ENCODE data around the gene PPP6R2.
"Not testable (repeated sequence)": the region's sequence is repeated elsewhere in the genome, so short reads cannot be mapped to it uniquely, and the experiment has no call there.

PPP6R2 gene

DNA sequence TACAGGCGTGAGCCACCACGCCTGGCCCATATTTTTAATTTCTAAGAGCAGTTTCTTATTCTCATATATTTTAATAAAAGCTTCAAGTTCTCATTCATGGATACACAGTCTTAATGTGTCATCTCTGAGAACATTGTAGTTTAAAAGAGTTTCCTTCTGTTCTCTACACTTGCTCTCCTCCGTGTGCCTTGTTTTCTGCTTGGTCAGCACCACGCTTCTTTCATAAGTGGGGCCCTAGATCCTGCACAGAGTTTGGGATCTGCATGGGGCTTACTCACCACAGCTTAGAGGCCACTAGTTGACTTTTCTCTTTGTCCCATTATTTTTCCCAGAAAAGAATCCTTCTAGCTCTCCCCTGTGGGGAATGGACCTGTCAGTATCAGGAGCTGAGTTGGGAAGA lies 58.8 kb downstream of the PPP6R2 start:
- Histone ChIP-seq H3K4me2 (no peak overlapping the region), H3K79me2 (ENCODE audit: insufficient read depth, low read depth) (no peaks in the 10 kb centered on the region), H3K27me3 (ENCODE audit: insufficient read depth, low read depth) (no peaks in the 10 kb centered on the region), H3K36me3 (ENCODE audit: insufficient read depth) (no peaks in the 10 kb centered on the region), H4K20me1 (ENCODE audit: insufficient read depth) (no peaks in the 10 kb centered on the region), H3K4me1 (ENCODE audit: low read depth, poor library complexity, severe bottlenecking) (peaks cover 5% of the 10 kb centered on the region), H2AFZ (ENCODE audit: low read depth) (no peak overlapping the region), H3K4me3 (IDR thresholded peaks at IDR 0.05; ENCODE audit: insufficient read depth, low read depth, low read length) (no peak overlapping the region), H3K9ac (no peak overlapping the region), H3K27ac (no peak overlapping the region)
- TF ChIP-seq, protein P1, sequence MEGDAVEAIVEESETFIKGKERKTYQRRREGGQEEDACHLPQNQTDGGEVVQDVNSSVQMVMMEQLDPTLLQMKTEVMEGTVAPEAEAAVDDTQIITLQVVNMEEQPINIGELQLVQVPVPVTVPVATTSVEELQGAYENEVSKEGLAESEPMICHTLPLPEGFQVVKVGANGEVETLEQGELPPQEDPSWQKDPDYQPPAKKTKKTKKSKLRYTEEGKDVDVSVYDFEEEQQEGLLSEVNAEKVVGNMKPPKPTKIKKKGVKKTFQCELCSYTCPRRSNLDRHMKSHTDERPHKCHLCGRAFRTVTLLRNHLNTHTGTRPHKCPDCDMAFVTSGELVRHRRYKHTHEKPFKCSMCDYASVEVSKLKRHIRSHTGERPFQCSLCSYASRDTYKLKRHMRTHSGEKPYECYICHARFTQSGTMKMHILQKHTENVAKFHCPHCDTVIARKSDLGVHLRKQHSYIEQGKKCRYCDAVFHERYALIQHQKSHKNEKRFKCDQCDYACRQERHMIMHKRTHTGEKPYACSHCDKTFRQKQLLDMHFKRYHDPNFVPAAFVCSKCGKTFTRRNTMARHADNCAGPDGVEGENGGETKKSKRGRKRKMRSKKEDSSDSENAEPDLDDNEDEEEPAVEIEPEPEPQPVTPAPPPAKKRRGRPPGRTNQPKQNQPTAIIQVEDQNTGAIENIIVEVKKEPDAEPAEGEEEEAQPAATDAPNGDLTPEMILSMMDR (conservative IDR thresholded peaks at IDR 0.05; ENCODE audit: low read depth, low read length), result no peak

DNA sequence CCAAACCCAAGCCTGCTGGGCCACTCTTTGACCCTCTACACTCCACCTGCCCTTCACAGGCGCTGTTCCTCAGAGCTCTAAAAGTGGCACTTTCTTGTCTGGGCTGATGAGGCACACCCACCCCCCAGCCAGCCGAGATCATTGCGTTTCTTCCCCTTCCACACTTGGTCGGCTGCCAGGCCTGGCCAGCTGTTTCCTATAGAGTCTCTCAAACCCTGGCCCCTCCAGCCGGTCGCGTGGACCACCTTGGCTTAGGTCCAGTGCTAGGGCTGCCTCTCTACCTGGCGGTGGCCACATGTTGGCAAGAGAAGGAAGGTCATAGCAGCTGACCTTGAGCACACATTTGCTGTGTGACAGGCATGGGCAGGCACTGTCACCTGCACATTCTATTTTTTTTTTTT lies 60.6 kb downstream of the PPP6R2 start:
- no peaks in the 10 kb centered on the region for H3K79me2 ChIP-seq (ENCODE audit: insufficient read depth, low read depth)
- H3K27ac ChIP-seq, result no peak overlapping the region
- H3K4me2 ChIP-seq, result no peak overlapping the region
- H3K4me1 ChIP-seq (ENCODE audit: low read depth, poor library complexity, severe bottlenecking), result no peaks in the 10 kb centered on the region
- no peak overlapping the region for H3K4me3 ChIP-seq (IDR thresholded peaks at IDR 0.05; ENCODE audit: insufficient read depth, low read depth, low read length)
- no peak overlapping the region for H2AFZ ChIP-seq (ENCODE audit: low read depth)
- no peak overlapping the region for H3K9ac ChIP-seq
- TF ChIP-seq, protein P1 (conservative IDR thresholded peaks at IDR 0.05; ENCODE audit: low read depth, low read length), result no peak
- H3K36me3 ChIP-seq (ENCODE audit: insufficient read depth), result no peaks in the 10 kb centered on the region
- no peaks in the 10 kb centered on the region for H4K20me1 ChIP-seq (ENCODE audit: insufficient read depth)
- H3K27me3 ChIP-seq (ENCODE audit: insufficient read depth, low read depth), result no peaks in the 10 kb centered on the region

DNA sequence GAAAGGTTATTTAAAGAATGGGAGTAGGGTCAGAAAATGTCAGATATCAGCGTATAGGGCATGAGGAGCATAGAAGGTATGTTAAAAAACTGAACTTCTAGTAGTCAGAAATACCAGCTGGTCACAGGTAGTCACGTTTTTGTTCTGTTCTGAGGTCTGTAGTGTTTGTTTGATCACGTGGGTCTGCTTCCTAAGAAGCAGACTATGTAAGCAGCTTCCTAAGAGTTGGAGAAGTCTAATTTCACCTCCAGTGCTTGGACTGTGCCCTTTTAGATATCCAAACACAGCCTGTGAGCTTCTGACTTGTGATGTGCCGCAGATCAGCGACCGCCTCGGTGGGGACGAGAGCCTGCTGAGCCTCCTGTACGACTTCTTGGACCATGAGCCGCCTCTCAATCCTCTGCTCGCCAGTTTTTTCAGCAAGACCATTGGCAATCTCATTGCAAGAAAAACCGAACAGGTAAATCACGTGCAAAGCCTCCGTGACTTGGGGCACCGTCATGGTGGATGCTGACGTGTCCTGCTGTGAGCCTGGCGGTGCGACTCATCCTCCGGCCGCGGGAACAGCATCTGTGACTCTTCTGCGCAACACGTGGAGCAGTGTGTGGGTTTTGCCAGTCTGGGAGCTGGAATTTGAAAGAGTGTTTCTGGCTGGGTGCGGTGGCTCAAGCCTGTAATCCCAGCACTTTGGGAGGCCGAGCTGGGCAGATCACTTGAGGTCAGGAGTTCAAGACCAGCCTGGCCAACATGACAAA lies 63.5 kb downstream of the PPP6R2 start:
- TF ChIP-seq, protein P1 (conservative IDR thresholded peaks at IDR 0.05; ENCODE audit: low read depth, low read length), result no peak
- no peaks in the 10 kb centered on the region for H4K20me1 ChIP-seq (ENCODE audit: insufficient read depth)
- no peak overlapping the region for H3K9ac ChIP-seq

DNA sequence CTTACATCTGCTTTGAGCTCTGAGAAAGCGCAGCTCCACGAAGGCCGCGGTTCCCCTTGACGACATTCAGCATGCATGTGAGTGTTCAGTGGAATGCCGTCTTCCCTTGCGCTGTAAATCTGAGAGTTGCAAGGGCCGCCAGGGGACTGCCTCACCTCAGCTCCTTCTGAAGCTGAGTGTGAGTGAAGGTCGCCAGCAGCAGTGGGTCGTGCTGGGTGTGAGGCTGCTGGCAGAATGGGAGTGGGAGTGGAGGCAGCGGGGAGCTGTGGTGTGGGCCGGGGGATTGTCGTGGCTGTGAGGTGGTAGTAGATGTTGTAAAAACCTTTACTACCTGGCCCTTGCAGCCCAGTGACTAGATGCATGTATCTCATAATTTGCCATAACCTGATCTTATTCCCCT lies 65.2 kb downstream of the PPP6R2 start:
- Histone ChIP-seq H3K4me1 (ENCODE audit: low read depth, poor library complexity, severe bottlenecking) (no peaks in the 10 kb centered on the region), H3K4me3 (IDR thresholded peaks at IDR 0.05; ENCODE audit: insufficient read depth, low read depth, low read length) (no peak overlapping the region), H3K36me3 (ENCODE audit: insufficient read depth) (no peaks in the 10 kb centered on the region), H3K27me3 (ENCODE audit: insufficient read depth, low read depth) (no peaks in the 10 kb centered on the region), H2AFZ (ENCODE audit: low read depth) (no peak overlapping the region), H3K79me2 (ENCODE audit: insufficient read depth, low read depth) (no peaks in the 10 kb centered on the region), H3K4me2 (no peak overlapping the region), H4K20me1 (ENCODE audit: insufficient read depth) (no peaks in the 10 kb centered on the region), H3K9ac (no peak overlapping the region), H3K27ac (no peak overlapping the region)
- TF ChIP-seq, protein P1 (conservative IDR thresholded peaks at IDR 0.05; ENCODE audit: low read depth, low read length), result no peak

More for the DNA sequence above, 63.5 kb downstream of the PPP6R2 start:
- no peaks in the 10 kb centered on the region for H3K27me3 ChIP-seq (ENCODE audit: insufficient read depth, low read depth)
- H3K27ac ChIP-seq, result no peak overlapping the region
- H3K36me3 ChIP-seq (ENCODE audit: insufficient read depth), result no peaks in the 10 kb centered on the region
- H3K4me3 ChIP-seq (IDR thresholded peaks at IDR 0.05; ENCODE audit: insufficient read depth, low read depth, low read length), result no peak overlapping the region
- no peaks in the 10 kb centered on the region for H3K79me2 ChIP-seq (ENCODE audit: insufficient read depth, low read depth)
- H3K4me2 ChIP-seq, result no peak overlapping the region
- H3K4me1 ChIP-seq (ENCODE audit: low read depth, poor library complexity, severe bottlenecking), result no peaks in the 10 kb centered on the region
- H2AFZ ChIP-seq (ENCODE audit: low read depth), result no peak overlapping the region

DNA sequence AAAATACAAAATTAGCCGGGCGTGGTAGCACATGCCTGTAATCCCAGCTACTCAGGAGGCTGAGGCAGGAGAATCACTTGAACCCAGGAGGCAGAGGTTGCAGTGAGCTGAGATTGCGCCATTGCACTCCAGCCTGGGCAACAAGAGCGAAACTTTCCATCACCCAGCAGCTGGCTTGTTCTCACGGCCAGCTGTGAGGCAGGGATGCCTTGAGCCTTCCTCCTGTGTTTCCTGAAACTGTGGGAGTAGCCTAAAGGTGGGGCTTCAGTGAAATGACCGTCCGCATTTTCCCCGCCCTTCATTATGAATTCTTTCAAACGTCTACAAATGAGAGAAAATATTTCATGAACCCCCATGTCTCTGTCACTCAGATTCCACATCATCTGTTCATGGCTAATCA lies 65.8 kb downstream of the PPP6R2 start:
- not testable (repeated sequence) for H3K4me2 ChIP-seq; H3K27ac ChIP-seq; H4K20me1 ChIP-seq (ENCODE audit: insufficient read depth); H3K27me3 ChIP-seq (ENCODE audit: insufficient read depth, low read depth); H3K79me2 ChIP-seq (ENCODE audit: insufficient read depth, low read depth); H2AFZ ChIP-seq (ENCODE audit: low read depth); H3K36me3 ChIP-seq (ENCODE audit: insufficient read depth); H3K4me3 ChIP-seq (IDR thresholded peaks at IDR 0.05; ENCODE audit: insufficient read depth, low read depth, low read length); H3K4me1 ChIP-seq (ENCODE audit: low read depth, poor library complexity, severe bottlenecking); H3K9ac ChIP-seq
